Activated CD4-positive, alpha-beta T cell treated with anti-CD3 and anti-CD28 coated beads for 1 hour (primary cell): Measurements from ENCODE around the gene SLC6A4.
"Not testable (repeated sequence)": the region's sequence is repeated elsewhere in the genome, so short reads cannot be mapped to it uniquely, and the experiment has no call there.

Experiments used
- DNase-seq: peaks from one replicate; pipeline ENCODE4 v3.0.0-alpha.2; 2020

The SLC6A4 gene

DNA sequence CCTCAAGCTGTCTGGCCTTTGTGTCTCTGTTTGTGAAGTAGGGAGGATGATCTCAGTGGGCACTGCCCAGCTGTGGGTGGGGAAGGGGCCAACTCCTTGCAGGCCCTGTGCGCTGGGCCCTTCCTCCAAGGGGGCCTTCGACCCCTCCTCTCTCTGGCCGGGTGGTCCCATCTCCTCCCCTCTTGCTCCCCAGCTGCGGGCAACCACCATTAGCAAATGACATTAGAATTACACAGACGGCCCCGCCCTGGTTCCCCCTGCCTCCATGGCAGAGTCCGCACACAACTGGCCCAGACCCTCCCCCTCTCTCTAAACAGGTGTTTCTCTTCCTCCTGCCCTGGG lies 2.5 kb upstream of the SLC6A4 start:
- DNase-seq: no peak

GRCh38 chr17:30237296-30238002 lies 2.0 kb upstream of the SLC6A4 start:
- DNase-seq: no peak

GRCh38 chr17:30236766-30237165 lies 1.3 kb upstream of the SLC6A4 start:
- no peak for DNase-seq

- no peak for DNase-seq
These were observed 764 bp upstream of the SLC6A4 start for GRCh38 chr17:30236297-30236624.

DNA sequence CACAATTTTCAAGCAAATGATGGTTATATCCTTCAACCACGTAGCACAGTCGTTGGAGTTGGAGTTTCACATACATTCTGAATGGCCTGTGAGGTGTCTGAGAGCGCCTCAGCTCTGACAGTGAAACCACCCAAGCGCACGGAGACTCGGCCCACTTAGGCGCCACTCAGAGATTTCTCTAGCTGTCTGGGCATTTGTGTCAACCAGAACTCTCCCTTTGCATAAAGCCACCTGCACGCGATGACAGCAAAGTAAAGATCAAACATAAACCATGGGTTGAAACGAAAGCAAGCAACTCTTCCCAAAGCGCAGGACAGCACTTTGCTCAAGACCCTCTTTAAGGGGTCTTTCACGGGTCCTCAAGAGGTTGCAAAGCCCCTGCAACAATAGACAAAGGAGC lies 533 bp downstream of the SLC6A4 start:
- no peak for DNase-seq

- no peak for DNase-seq
These were observed 1.2 kb downstream of the SLC6A4 start for GRCh38 chr17:30234296-30234695.

DNA sequence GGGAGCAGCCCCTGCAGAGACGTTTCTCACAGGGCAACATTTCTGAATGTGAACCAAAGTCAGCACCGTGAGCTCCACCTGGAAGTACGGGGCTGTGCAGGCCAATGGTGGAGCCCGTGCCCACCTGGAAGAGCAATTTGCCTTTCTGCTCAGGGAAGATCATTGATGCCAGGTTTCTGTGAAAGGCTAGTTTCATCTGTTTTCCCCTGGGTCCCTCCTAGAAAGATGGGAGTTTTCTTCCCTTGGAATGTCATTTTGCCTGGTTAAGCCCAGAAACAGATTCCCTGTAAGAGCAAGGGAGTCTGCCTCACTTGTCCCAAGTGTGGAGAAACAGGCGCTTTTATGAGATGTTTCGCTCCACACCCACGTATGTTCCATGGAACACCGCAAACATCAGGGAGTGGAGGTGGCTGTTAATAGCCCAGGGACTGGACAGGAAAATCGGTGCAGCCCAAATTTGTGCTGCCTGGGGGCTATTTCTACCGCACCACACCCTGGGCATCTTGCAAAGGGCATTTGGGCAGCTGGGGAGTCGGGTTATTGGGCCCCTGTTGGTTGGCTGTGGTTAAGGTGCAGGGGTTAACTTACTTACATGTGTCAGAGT lies 2.6 kb downstream of the SLC6A4 start:
- no peak for DNase-seq

DNA sequence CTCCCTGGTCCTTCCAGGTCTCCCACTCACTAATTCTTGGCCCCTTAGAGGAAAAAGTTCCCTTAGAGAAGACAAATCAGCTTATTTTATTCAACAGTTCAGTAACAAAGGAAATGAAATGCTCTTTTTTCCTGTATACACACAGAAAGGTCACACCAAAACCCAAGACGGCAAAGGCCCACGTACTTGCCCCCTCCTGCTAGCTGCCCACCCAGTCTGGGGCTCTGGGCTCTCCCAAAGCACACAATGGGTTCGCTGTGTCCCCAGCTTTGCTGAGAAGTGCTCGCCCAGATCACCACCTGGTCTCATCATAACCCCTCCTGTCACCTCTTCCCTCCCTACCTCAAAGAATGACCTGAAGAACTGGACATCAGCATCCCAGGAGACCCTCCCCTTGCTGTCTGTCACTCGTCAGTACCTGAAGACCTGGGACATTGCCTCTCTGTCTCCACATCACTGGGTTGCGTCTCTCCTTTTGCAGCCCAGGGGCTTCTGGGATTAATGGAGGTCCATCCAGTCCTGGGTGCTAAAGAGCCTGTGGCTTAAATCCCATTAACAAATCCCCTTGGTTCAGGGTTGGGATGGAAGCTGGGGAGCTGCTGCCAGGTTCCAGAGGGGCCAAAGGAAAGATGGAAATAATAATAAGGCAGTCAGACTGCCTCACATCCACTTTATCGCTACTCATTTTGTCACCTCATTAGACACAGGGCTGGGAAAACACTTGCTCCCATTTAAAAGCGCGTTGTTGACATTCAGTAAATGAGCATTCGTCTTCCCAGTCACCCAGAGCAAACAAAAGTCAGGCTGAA lies 3.3 kb downstream of the SLC6A4 start:
- DNase-seq: no peak

DNA sequence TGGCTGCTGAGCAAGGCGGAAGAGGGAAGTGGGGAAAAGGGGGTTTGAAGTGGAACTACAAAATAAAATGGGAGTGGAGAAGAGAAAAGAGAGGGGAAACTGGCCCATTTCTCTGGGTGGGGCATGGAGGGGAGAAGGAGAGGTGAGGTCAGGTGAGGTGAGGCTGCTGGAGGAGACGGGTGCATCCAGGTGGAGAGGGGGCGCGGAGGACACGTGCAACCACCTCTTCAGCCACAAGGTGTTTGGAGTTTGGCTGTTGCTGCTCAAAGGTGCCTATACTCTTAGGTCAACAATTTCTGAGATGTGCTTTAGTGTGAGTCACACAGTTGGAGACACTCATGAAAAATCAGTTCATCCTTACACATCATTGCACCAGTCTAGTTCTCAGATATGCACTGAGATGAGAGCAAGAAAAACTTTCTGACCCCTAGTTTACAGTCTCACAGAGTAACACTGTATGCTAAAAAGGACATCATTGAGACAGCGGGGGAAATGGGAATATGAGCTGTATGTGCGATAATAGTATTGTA lies 4.8 kb downstream of the SLC6A4 start:
- no peak for DNase-seq

DNA sequence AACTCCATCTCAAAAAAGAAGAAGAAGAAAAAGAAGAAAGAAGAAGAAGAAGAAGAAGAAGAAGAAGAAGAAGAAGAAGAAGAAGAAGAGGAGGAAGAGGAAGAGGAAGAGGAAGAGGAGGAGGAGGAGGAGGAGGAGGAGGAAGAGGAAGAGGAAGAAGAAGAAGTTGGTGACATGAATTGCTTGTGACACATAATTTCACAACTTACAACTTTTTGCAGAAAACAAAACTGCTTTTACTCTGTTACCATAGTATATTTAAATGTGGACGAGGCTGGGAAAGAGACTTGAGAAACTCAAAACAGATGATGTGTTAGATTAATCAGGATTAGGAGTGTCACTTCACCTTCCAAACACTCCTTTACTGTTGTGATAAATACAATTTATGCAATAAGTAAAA lies 5.5 kb downstream of the SLC6A4 start:
- DNase-seq: not testable (repeated sequence)

GRCh38 chr17:30229012-30229411 lies 6.5 kb downstream of the SLC6A4 start:
- no peak for DNase-seq

DNA sequence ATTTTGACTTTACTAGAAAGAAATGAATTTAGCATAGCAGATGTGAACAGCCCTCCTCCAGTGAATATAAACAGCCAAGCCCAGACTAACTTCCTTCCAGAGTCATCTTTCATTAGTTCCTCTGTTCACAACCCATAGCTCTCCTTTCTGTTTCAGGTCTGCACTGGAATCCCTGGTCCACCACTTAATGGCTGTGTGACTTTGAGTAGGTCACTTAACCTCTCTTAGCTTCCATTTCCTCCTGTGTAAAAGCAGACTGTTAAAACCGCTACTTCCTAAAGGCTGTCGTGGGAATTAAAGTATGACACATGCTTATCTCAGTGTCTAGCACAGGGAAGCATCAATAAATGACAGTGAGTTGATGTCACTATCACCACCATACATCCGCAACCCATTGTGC lies 7.5 kb downstream of the SLC6A4 start:
- DNase-seq: no peak

- no peak for DNase-seq
These were observed 8.6 kb downstream of the SLC6A4 start for GRCh38 chr17:30226878-30227277.

DNA sequence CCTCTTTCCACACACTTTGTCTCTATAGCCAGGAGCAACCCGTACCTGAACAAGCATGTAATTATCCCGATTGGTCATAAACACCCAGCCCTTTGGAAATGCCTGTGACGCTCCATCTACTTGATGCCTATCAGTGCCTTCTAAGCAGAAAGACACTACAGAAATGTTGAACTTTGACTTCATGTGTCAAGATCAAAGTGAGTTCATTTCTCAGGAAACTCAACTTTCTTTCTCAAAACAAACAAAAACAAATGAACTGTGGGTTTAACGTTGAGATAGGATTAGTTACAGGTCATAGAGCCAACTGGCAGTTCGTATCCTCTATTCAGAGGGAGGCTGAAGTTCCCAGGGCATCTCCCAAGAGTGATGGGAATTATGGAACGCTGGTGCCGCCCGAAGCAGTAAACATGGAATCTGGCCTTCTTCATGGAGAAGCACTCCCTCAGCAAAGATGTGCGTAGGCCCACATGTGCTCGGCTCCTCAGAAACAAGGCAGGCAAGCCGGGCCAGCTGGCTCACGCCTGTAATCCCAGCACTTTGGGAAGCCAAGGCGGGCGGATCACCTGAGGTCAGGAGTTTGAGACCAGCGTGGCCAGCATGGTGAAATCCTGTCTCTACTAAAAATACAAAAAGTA lies 9.5 kb downstream of the SLC6A4 start:
- DNase-seq: no peak

GRCh38 chr17:30225112-30225511 lies 10.4 kb downstream of the SLC6A4 start:
- DNase-seq: no peak

GRCh38 chr17:30224419-30224960 lies 11.0 kb downstream of the SLC6A4 start:
- no peak for DNase-seq

GRCh38 chr17:30222721-30223175 lies 12.7 kb downstream of the SLC6A4 start:
- no peak for DNase-seq

DNA sequence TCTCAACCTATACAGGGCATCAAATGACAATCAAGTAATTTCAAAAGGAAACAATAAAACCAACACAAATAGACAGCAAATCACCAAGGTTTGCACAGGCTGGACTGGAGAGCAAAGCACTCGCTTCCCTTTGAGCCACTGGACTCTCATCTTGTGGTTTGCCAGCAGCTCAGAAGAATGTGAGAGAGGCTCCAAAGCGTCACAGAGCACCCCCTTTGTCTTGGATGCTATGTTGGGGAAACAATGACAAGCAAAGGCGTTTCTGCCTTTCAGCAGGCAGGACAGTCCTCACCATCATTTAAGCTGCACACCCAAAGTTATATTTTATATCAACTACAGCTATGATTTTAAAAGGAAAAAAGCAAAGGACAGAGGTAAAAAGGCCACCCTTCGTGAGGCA lies 13.2 kb downstream of the SLC6A4 start:
- DNase-seq: no peak

DNA sequence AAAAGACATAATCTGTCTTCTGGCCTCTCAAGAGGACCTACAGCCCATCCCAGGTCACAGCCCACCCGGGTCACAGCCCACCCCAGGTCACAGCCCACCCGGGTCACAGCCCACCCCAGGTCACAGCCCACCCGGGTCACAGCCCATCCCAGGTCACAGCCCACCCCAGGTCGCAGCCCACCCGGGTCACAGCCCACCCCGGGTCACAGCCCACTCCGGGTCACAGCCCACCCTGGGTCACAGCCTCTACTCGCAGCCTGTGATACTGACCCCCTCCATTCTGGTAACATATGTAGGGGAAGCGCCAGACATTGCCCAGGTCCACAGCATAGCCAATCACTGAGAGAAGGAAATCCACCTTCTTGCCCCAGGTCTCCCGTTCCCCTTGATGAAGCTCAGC lies 14.2 kb downstream of the SLC6A4 start:
- DNase-seq: no peak

DNA sequence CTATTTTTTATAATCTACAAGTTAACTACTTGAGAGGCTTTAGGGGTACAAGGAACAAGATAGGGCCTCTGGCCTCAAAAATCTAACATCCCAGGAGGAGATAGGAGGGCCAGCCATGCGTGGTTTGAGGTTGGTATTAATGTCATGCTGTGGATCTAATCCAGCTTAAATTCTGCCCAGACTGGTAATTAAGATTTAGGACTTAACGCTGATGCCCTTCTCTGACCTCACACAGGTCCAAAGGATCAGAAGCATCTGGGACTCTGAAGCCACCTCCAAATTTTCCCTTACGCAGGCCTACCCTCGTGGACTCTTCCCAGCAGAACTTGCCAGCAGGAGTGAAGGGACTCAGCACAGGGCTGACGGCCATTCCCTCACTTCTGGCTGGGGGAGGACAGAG lies 15.1 kb downstream of the SLC6A4 start:
- no peak for DNase-seq

GRCh38 chr17:30219833-30220232 lies 15.7 kb downstream of the SLC6A4 start:
- no peak for DNase-seq

DNA sequence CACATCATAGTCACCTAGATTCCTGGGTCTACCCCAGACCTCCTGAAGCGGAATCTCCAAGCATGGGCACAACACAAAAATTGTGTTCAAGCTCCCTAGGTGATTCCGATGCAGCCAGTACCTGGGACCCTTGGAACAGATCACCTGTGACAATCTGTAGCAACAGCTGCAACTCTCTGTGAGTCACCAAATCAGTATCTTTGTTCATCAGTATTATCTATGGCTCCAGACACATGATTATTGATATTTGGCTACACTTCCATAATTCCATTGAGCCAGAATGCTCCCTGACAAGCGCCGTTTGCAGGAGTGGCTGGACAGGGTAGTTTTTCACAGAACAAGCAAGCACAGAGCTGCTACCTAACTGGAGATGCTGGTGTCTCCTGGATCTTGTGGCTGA lies 16.2 kb downstream of the SLC6A4 start:
- no peak for DNase-seq

DNA sequence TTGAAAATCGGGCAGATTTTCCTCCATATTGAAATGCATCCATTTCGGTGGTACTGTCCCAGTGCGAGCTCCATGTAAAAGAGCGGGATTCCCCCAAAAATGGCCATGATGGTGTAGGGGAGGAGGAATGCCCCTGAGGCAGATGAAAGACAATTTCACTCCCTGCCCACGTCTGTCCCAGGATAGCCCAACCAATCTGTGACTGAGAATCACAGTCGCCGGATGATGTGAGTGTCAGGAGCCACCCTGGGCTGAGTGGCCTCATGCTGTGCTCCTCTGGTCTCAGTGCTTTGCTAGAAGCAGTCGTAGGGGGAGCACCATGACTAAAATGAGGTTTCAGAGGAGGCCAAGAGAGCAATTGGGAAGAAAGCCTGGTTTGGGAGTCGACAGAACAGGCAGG lies 16.7 kb downstream of the SLC6A4 start:
- DNase-seq: no peak
